Type B pancreatic cell (in vitro differentiated cells): ENCODE data around the gene TAF11L14. TPM values are rescaled to one million over a fixed set of nuclear protein-coding genes. Genes with fewer than 3 reads are reported as not detected.

Source experiments
- DNase-seq: peaks from one replicate; pipeline ENCODE4 v3.0.0; 2021; ENCODE audit warnings: mixed read lengths; ENCODE audit not compliant: unreplicated experiment; ENCODE audit errors: extremely low spot score
- H3K27ac Mint-ChIP-seq: 2 replicates; pipeline ENCODE4 v1.8.0; 2021; ENCODE audit warnings: mild to moderate bottlenecking, mixed read lengths
- H3K27me3 Mint-ChIP-seq: 2 replicates; pipeline ENCODE4 v1.8.0; 2021; ENCODE audit warnings: mixed read lengths
- H3K36me3 Mint-ChIP-seq: 2 replicates; pipeline ENCODE4 v1.8.0; 2021; ENCODE audit warnings: mixed read lengths
- H3K4me1 Mint-ChIP-seq: one replicate; pipeline ENCODE4 v1.8.0; 2021; ENCODE audit warnings: mixed read lengths; ENCODE audit not compliant: unreplicated experiment
- H3K4me3 Mint-ChIP-seq: 2 replicates; pipeline ENCODE4 v1.8.0; 2021; ENCODE audit warnings: mild to moderate bottlenecking, mixed read lengths
- H3K9me3 Mint-ChIP-seq: 2 replicates; pipeline ENCODE4 v1.8.0; 2021; ENCODE audit warnings: mixed read lengths
- CTCF ChIP-seq: fragments of 200-600 bp; sonication (generic); conservative IDR thresholded peaks from 2 replicates; pipeline ENCODE4 v1.5.0; 2021; ENCODE audit warnings: antibody characterized with exemption, mild to moderate bottlenecking
- total RNA-seq: library from RNA; stranded (reverse); gene quantifications from 2 replicates; pipeline ENCODE4 v1.2.1, GENCODE V29; 2021; ENCODE audit warnings: low replicate concordance

Gene TAF11L14
- total RNA-seq, 1 donor from 2014 or later = not detected

- Mint-ChIP-seq H3K9me3 (peaks cover 19% of the 10 kb centered on the region), H3K4me3 (no peak overlapping the region), H3K36me3 (no peaks in the 10 kb centered on the region), H3K27me3 (no peaks in the 10 kb centered on the region), H3K27ac (no peak overlapping the region), H3K4me1 (no peaks in the 10 kb centered on the region)
- TF ChIP-seq CTCF = no peak
- DNase-seq = no peak
These were observed 21.7 kb downstream of the TAF11L14 start for GRCh38 chr5:17655921-17656320.

GRCh38 chr5:17663182-17663581 is 28.9 kb downstream of the TAF11L14 start:
- Mint-ChIP-seq H3K27ac (no peak overlapping the region), H3K4me1 (no peaks in the 10 kb centered on the region), H3K27me3 (no peaks in the 10 kb centered on the region), H3K36me3 (no peaks in the 10 kb centered on the region), H3K9me3 (peaks cover 9% of the 10 kb centered on the region), H3K4me3 (no peak overlapping the region)
- no peak for DNase-seq
- TF ChIP-seq CTCF = no peak

- Mint-ChIP-seq H3K27me3 (no peaks in the 10 kb centered on the region), H3K36me3 (no peaks in the 10 kb centered on the region), H3K27ac (no peak overlapping the region), H3K4me1 (no peaks in the 10 kb centered on the region), H3K9me3 (peaks cover 7% of the 10 kb centered on the region), H3K4me3 (no peak overlapping the region)
- DNase-seq = no peak
- TF ChIP-seq CTCF = no peak
These were observed 31.6 kb downstream of the TAF11L14 start for GRCh38 chr5:17665836-17666235.

GRCh38 chr5:17666726-17667235 is 32.5 kb downstream of the TAF11L14 start:
- Mint-ChIP-seq H3K9me3 (peaks cover 7% of the 10 kb centered on the region), H3K36me3 (no peaks in the 10 kb centered on the region), H3K27ac (no peak overlapping the region), H3K4me3 (no peak overlapping the region), H3K27me3 (no peaks in the 10 kb centered on the region), H3K4me1 (no peaks in the 10 kb centered on the region)
- no peak for TF ChIP-seq CTCF
- no peak for DNase-seq

- Mint-ChIP-seq H3K27ac (no peak overlapping the region), H3K27me3 (no peaks in the 10 kb centered on the region), H3K36me3 (no peaks in the 10 kb centered on the region), H3K4me3 (no peak overlapping the region), H3K4me1 (no peaks in the 10 kb centered on the region), H3K9me3 (peaks cover 3% of the 10 kb centered on the region)
- TF ChIP-seq CTCF = no peak
- no peak for DNase-seq
These were observed 36.1 kb downstream of the TAF11L14 start for GRCh38 chr5:17670353-17670752.

- Mint-ChIP-seq H3K36me3 (no peaks in the 10 kb centered on the region), H3K27ac (no peak overlapping the region), H3K4me3 (no peak overlapping the region), H3K27me3 (no peaks in the 10 kb centered on the region), H3K4me1 (no peaks in the 10 kb centered on the region), H3K9me3 (no peaks in the 10 kb centered on the region)
- TF ChIP-seq CTCF = no peak
- DNase-seq = no peak
These were observed 44.6 kb downstream of the TAF11L14 start for GRCh38 chr5:17678751-17679324.
